Measurements from ENCODE around the gene ENSA.
"Not testable (repeated sequence)": the region's sequence is repeated elsewhere in the genome, so short reads cannot be mapped to it uniquely, and the experiment has no call there.

Gene ENSA

DNA sequence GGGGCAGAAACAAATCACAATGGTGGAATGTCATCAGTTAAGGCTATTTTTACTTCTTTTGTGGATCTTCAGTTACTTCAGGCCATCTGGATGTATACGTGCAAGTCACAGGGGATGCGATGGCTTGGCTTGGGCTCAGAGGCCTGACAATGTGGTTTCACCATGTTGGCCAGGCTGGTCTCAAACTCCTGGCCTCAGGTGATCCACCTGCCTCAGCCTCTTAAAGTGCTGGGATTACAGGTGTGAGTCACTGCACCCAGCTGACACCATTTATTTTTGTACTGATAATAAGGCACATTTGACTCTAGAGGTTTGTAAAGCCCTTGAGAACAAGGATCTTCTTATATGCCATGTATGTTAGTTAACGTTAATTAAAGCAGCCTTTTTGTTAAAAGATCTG lies 48.4 kb downstream of the ENSA start:
- not testable (repeated sequence) for DNase-seq (ENCODE audit: low read depth)

GRCh38 chr1:150579945-150580642 lies 49.3 kb downstream of the ENSA start:
- DNase-seq (ENCODE audit: low read depth) = no peak

DNA sequence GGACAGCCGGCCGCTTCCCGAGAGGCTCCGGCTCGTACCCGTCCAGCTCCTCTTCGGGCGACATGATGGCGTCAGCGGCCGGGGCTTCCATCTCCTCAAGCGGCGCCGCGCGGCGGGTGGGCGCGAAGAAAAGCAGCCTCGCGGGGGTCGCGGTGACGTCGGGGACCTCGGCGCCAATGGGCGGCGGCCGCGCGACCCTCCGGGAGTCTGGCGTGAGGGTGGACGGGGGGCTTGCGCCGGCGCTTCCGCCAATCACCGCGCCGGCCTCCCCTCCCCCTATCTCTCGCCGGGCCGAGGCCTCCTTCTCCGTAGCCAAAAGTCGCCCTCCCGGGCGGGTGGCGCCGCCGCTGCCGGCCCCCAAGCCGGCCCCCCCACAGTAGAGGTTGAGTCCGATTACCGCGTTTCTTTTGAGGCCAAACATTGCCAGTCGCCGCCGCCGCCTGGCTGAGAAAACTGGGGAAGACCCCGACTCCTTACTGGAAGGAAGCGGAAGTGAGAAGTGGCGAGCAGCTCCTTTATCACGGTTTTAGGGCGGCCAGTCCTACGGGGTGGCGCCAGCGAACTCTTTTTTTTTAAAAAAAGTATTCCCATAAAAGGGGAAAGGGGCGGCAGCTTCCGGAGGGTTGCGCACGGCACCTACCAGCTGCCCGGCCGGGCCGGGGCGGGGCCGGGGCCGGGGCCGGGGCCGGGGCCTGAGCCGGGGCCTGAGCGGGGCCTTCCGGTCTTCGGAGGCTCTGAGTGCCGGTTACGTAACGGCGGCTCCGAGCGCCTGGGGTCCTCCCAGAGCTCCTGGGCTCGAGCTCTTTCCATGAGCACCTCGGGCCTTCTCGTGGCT lies 50.1 kb downstream of the ENSA start, which contains the start of gene MCL1:
Gene MCL1, minus strand, starts transcription at position 501 of the 835 bp plus-strand sequence. Its CDS starts 80 bp downstream, at position 421.
- peak; percentile 97 for DNase-seq (ENCODE audit: low read depth)

DNA sequence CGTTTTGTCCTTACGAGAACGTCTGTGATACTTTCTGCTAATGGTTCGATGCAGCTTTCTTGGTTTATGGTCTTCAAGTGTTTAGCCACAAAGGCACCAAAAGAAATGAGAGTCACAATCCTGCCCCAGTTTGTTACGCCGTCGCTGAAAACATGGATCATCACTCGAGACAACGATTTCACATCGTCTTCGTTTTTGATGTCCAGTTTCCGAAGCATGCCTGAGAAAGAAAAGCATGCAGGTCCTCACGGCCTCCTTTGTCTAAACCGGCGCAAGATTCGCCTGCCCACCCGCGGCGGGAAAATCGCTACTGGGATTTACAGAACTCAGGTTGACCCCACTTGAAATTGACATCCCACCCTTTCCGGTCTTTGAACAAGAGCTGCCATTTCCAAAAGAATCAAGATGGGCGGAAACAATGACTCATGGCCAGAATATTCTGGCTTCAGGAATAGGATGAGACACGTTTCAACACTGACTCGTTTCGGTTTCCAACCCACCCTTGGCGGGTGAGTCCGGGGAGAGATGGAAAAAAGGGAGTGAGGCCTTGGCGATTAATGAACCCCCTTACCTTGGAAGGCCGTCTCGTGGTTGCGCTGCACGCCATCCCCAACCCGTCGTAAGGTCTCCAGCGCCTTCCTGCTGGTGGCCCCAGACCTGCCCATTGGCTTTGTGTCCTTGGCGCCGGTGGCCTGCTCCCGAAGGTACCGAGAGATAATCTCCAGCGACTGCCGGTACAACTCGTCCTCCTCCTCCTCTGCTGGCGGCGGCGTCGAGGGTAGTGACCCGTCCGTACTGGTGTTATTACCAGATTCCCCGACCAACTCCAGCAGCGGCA lies 50.9 kb downstream of the ENSA start:
- peak; percentile 93 for DNase-seq (ENCODE audit: low read depth)

DNA sequence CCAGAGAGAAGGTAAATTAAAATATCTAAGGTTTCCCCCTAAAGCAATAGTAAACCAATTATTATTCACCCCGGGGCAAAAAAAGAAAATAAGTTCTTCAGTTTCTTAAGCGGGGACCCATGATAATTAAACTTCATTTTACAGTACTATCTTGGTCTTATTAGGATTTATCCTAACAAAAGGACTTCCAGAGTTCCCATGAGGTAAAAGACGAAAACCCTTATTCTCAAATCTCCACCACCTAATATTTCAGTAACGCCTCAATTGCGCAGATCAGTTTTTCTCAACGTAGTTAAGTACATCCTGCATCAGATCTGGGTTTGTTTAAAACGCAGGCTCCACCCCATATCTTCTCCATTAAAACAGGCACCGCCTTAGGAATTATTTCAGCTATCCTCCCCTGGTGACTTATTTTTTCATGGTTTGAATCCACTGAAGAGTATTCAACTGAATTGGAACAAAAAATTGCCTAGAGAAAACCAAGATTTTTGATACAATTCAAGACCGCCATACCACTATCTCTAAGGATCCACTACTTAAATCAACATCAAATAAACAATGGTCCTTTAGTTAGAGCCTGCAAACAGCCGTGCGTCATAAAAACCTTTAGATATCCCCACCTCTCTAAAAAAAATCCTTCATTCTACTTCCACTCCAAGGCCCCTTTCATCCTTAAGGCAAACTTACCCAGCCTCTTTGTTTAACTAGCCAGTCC lies 51.7 kb downstream of the ENSA start:
- peak; percentile 54 for DNase-seq (ENCODE audit: low read depth)

- no peak for DNase-seq (ENCODE audit: low read depth)
These were observed 52.4 kb downstream of the ENSA start for GRCh38 chr1:150576794-150577556.

GRCh38 chr1:150576367-150576711 lies 53.1 kb downstream of the ENSA start:
- no peak for DNase-seq (ENCODE audit: low read depth)

- DNase-seq (ENCODE audit: low read depth) = no peak
These were observed 53.7 kb downstream of the ENSA start for GRCh38 chr1:150575518-150576366.

DNA sequence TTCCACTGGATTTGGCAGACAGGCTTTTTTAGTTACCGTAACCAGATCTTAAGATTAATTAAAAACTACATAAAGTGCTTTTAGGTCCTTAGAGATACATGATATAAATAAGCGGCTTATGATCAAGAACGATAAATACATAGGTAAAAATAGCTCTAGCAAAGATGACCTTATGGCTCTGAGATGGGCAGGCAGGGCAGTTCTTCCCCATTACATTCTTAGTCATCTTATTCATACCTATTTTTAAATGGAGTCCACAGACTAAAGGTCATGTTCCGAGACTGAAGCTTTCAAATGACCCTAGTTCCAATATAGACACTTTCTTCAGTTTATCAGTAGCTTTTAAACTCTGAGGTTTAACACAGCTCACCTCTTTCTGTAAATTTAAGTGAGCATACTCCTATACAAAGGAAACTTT lies 54.3 kb downstream of the ENSA start:
- no peak for DNase-seq (ENCODE audit: low read depth)

DNA sequence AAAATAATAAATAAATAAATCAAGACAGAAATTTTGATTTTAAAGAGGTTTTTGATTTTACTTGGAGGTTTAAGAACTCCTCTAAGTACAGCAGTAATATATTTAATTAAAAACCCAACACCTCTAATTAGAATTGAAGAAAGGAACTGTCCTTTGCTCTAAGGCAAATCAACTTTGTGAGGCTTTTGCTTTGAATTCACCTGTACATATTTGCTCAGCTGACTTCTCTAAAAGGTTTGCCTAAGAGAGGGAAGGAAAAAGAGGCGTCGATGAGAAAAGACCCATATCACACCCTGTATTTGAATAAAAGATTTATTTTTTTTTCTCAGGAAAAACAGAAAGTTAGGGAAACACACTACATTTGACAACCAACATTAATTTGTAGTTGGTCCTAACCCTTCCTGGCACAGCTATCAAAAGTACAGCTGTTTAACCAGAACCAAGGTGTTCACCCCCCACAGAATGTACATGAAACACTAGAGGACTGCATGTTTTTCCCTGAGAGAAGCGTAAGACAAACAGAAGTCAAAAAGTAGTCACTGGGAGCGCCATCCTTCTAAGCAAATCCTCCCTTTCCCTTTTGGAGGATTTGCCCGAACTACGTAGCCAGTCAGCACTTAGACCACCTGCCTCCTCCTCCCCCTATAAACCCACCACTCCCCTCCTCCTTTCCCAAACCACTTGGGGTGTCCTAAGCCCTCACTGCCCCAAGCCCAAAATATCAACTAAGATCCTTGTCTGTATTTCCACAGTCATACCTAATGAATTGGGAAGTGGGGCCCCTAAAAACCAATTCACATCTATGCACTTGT lies 54.9 kb downstream of the ENSA start:
- DNase-seq (ENCODE audit: low read depth) = no peak

DNA sequence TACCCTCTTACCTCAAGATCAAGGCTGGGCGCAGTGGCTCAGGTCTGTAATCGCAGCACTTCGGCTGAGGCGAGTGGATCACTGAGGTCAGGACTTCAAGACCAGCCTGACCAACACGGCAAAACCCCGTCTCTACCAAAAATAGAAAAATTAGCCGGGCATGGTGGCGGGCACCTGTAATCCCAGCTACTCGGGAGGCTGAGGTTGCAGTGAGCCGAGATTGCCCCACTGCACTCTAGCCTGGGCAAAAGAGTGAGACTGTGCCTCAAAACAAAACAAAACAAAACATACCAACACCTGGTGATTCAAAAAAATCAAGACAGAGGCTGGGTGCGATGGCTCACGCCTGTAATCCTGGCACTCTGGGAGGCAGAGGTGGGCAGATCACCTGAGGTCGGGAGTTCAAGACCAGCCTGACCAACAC lies 55.8 kb downstream of the ENSA start:
- not testable (repeated sequence) for DNase-seq (ENCODE audit: low read depth)

GRCh38 chr1:150572918-150573647 lies 56.3 kb downstream of the ENSA start:
- DNase-seq (ENCODE audit: low read depth) = no peak

Data from iris pigment epithelial cell (primary cell).